Measurements from ENCODE around the gene ATP2B2. TPM values are rescaled to one million over a fixed set of nuclear protein-coding genes. Genes with fewer than 3 reads are reported as not detected.

Gene ATP2B2
- total and polyA plus RNA-seq, 9 of the 15 experiments (the other 6 are each of a cell fraction or from before 2014, with no cell fraction given) = 0.06 TPM; not detected in 8

- TF ChIP-seq ARID3A (IDR thresholded peaks at IDR 0.05; ENCODE audit: borderline replicate concordance, low read depth, low read length) (no peak), PHF8 (IDR thresholded peaks at IDR 0.05; ENCODE audit: borderline replicate concordance, low read length) (no peak), ZBED1 (IDR thresholded peaks at IDR 0.05) (no peak), PHF20 (IDR thresholded peaks at IDR 0.05; ENCODE audit: partially characterized antibody) (no peak), SMARCA4 (IDR thresholded peaks at IDR 0.05) (no peak), MGA (IDR thresholded peaks at IDR 0.05) (no peak), FOXJ3 (CRISPR knock-in tag; IDR thresholded peaks at IDR 0.05) (peak; percentile 73; the same call in 1 of the 2 replicates), HOXB6 (CRISPR knock-in tag; IDR thresholded peaks at IDR 0.05; ENCODE audit: borderline replicate concordance) (no peak), HDAC6 (IDR thresholded peaks at IDR 0.05; ENCODE audit: low read depth, low read length) (no peak), RBM22 (IDR thresholded peaks at IDR 0.05; ENCODE audit: low read depth, low read length, poor library complexity, severe bottlenecking) (no peak), HNRNPH1 (optimal IDR thresholded peaks at IDR 0.05; ENCODE audit: low read depth, low read length) (no peak), POLR2B (IDR thresholded peaks at IDR 0.05; ENCODE audit: low read depth, partially characterized antibody) (no peak)
- TF ChIP-seq, protein P1, sequence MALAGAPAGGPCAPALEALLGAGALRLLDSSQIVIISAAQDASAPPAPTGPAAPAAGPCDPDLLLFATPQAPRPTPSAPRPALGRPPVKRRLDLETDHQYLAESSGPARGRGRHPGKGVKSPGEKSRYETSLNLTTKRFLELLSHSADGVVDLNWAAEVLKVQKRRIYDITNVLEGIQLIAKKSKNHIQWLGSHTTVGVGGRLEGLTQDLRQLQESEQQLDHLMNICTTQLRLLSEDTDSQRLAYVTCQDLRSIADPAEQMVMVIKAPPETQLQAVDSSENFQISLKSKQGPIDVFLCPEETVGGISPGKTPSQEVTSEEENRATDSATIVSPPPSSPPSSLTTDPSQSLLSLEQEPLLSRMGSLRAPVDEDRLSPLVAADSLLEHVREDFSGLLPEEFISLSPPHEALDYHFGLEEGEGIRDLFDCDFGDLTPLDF (CRISPR knock-in tag; IDR thresholded peaks at IDR 0.05) = peak; percentile 87; the same call in 1 of the 2 replicates
Observed at GRCh38 chr3:10459954-10460754, 45.2 kb downstream of the ATP2B2 start (continued).
